HG02759 (cell line): Measurements from ENCODE around the gene TMEM52.

Experiments
- ATAC-seq: cut with Tn5 transposase; IDR thresholded peaks from one replicate; pipeline ENCODE4 v1.9.1; 2021; ENCODE audit warnings: mild to moderate bottlenecking, moderate library complexity; ENCODE audit not compliant: unreplicated experiment

Gene TMEM52

GRCh38 chr1:1876335-1876930 lies 42.6 kb downstream of the TMEM52 start:
- ATAC-seq: no peak

GRCh38 chr1:1875932-1876331 lies 43.1 kb downstream of the TMEM52 start:
- ATAC-seq: no peak

GRCh38 chr1:1874901-1875300 lies 44.2 kb downstream of the TMEM52 start:
- ATAC-seq: no peak

GRCh38 chr1:1873186-1873585 lies 45.9 kb downstream of the TMEM52 start:
- ATAC-seq: no peak

- no peak for ATAC-seq
These were observed 46.6 kb downstream of the TMEM52 start for GRCh38 chr1:1872329-1872994.

GRCh38 chr1:1869469-1869868 lies 49.6 kb downstream of the TMEM52 start:
- ATAC-seq: no peak
